C4-2B (cell line): ENCODE data around the gene GALNT14.

Experiments
- H3K27ac ChIP-seq: fragments of 450-650 bp; 2 replicates; pipeline ENCODE4 v1.5.1; 2017
- CTCF ChIP-seq: fragments of 450-650 bp; conservative IDR thresholded peaks from 2 replicates; pipeline ENCODE4 v1.5.1; 2017; ENCODE audit warnings: mild to moderate bottlenecking
- ZFX ChIP-seq: fragments of 450-650 bp; IDR thresholded peaks from 2 replicates; pipeline ENCODE4 v1.6.1; 2017

The GALNT14 gene

GRCh38 chr2:31134480-31134879 is 3.8 kb downstream of the GALNT14 start:
- no peak overlapping the region for H3K27ac ChIP-seq
- TF ChIP-seq ZFX = no peak

- H3K27ac ChIP-seq = no peak overlapping the region
- TF ChIP-seq CTCF (no peak), ZFX (no peak)
These were observed 5.5 kb downstream of the GALNT14 start for GRCh38 chr2:31132786-31133185.

- TF ChIP-seq CTCF (no peak), ZFX (no peak)
- H3K27ac ChIP-seq = no peak overlapping the region
These were observed 6.4 kb downstream of the GALNT14 start for GRCh38 chr2:31131871-31132270.

GRCh38 chr2:31129375-31130171 is 8.7 kb downstream of the GALNT14 start:
- TF ChIP-seq CTCF = no peak
- TF ChIP-seq ZFX = no peak
- H3K27ac ChIP-seq = no peak overlapping the region

- TF ChIP-seq ZFX = no peak
- no peak overlapping the region for H3K27ac ChIP-seq
These were observed 10.3 kb downstream of the GALNT14 start for GRCh38 chr2:31127931-31128330.

- H3K27ac ChIP-seq = no peak overlapping the region
- TF ChIP-seq CTCF = no peak
- no peak for TF ChIP-seq ZFX
These were observed 12.1 kb downstream of the GALNT14 start for GRCh38 chr2:31125918-31126695.

GRCh38 chr2:31124904-31125303 is 13.3 kb downstream of the GALNT14 start:
- H3K27ac ChIP-seq = no peak overlapping the region
- TF ChIP-seq CTCF = no peak
- no peak for TF ChIP-seq ZFX

GRCh38 chr2:31122133-31122532 is 16.1 kb downstream of the GALNT14 start:
- TF ChIP-seq CTCF (no peak), ZFX (no peak)
- no peak overlapping the region for H3K27ac ChIP-seq
